Bone marrow (tissue), 2 donors: ENCODE measurements around the gene TSPAN18.

Experiments used
- DNase-seq, 2 donors: peaks; one replicate each; lab custom pipeline; 2025; lab: John Stamatoyannopoulos, UW

TSPAN18 gene

GRCh38 chr11:44737245-44738085, 10.7 kb downstream of the TSPAN18 start:
- DNase-seq, result no peak

GRCh38 chr11:44738791-44739190, 12.0 kb downstream of the TSPAN18 start:
- no peak for DNase-seq

- no peak for DNase-seq
Observed at GRCh38 chr11:44740967-44741366, 14.2 kb downstream of the TSPAN18 start.

- no peak for DNase-seq
Observed at GRCh38 chr11:44741976-44742375, 15.2 kb downstream of the TSPAN18 start.

GRCh38 chr11:44742508-44743246, 15.9 kb downstream of the TSPAN18 start:
- DNase-seq, result no peak

- no peak for DNase-seq
Observed at GRCh38 chr11:44743326-44743725, 16.6 kb downstream of the TSPAN18 start.

- no peak for DNase-seq
Observed at GRCh38 chr11:44743959-44744557, 17.3 kb downstream of the TSPAN18 start.

- DNase-seq, result no peak
Observed at GRCh38 chr11:44746894-44747293, 20.1 kb downstream of the TSPAN18 start.

GRCh38 chr11:44747316-44747715, 20.6 kb downstream of the TSPAN18 start:
- DNase-seq, result no peak

- DNase-seq, result no peak
Observed at GRCh38 chr11:44747836-44748235, 21.1 kb downstream of the TSPAN18 start.

GRCh38 chr11:44748606-44749005, 21.8 kb downstream of the TSPAN18 start:
- DNase-seq, result no peak

GRCh38 chr11:44749189-44749588, 22.4 kb downstream of the TSPAN18 start:
- DNase-seq, result no peak

GRCh38 chr11:44750551-44751465, 24.0 kb downstream of the TSPAN18 start:
- DNase-seq, result no peak

GRCh38 chr11:44752300-44752699, 25.5 kb downstream of the TSPAN18 start:
- no peak for DNase-seq

- no peak for DNase-seq
Observed at GRCh38 chr11:44752713-44753112, 26.0 kb downstream of the TSPAN18 start.

GRCh38 chr11:44753961-44754645, 27.3 kb downstream of the TSPAN18 start:
- no peak for DNase-seq

GRCh38 chr11:44754876-44755555, 28.3 kb downstream of the TSPAN18 start:
- no peak for DNase-seq

- no peak for DNase-seq
Observed at GRCh38 chr11:44755556-44756523, 29.1 kb downstream of the TSPAN18 start.

GRCh38 chr11:44758983-44759382, 32.2 kb downstream of the TSPAN18 start:
- no peak for DNase-seq
